ENCODE measurements around the gene FOXP4. TPM values are rescaled to one million over a fixed set of nuclear protein-coding genes. Genes with fewer than 3 reads are reported as not detected.
"Not testable (repeated sequence)": the region's sequence is repeated elsewhere in the genome, so short reads cannot be mapped to it uniquely, and the experiment has no call there.

Gene FOXP4
- total RNA-seq, 2 donors from 2014 or later: 15.7 to 21.0 TPM

- no peak for TF ChIP-seq CTCF (IDR thresholded peaks at IDR 0.05)
- no peaks in the 10 kb centered on the region for H3K9me3 ChIP-seq
- H3K27me3 ChIP-seq (replicated peaks; ENCODE audit: insufficient read depth): no peaks in the 10 kb centered on the region
- no peak overlapping the region for H3K4me3 ChIP-seq
- H3K4me1 ChIP-seq (ENCODE audit: control insufficient read depth in 1 of 2, low read depth in 2 of 2): no peaks in the 10 kb centered on the region
- H3K36me3 ChIP-seq: no peaks in the 10 kb centered on the region
- DNase-seq (ENCODE audit: low spot score): no peak
- H3K27ac ChIP-seq: no peak overlapping the region
- no peak for ATAC-seq (ENCODE audit: insufficient number of reproducible peaks, low FRiP score, low read depth)
Observed at GRCh38 chr6:41615311-41615710, 69.1 kb downstream of the FOXP4 start.

GRCh38 chr6:41618598-41618997 lies 72.4 kb downstream of the FOXP4 start:
- Histone ChIP-seq H3K36me3 (no peaks in the 10 kb centered on the region), H3K4me3 (no peak overlapping the region), H3K27ac (no peak overlapping the region), H3K27me3 (replicated peaks; ENCODE audit: insufficient read depth) (no peaks in the 10 kb centered on the region), H3K4me1 (ENCODE audit: control insufficient read depth in 1 of 2, low read depth in 2 of 2) (no peaks in the 10 kb centered on the region), H3K9me3 (peaks cover 5% of the 10 kb centered on the region)
- TF ChIP-seq CTCF (IDR thresholded peaks at IDR 0.05): no peak
- no peak for ATAC-seq (ENCODE audit: insufficient number of reproducible peaks, low FRiP score, low read depth)
- DNase-seq (ENCODE audit: low spot score): no peak

- not testable (repeated sequence) for ATAC-seq (ENCODE audit: insufficient number of reproducible peaks, low FRiP score, low read depth); H3K36me3 ChIP-seq; DNase-seq (ENCODE audit: low spot score); H3K27me3 ChIP-seq (replicated peaks; ENCODE audit: insufficient read depth); H3K4me1 ChIP-seq (ENCODE audit: control insufficient read depth in 1 of 2, low read depth in 2 of 2); H3K4me3 ChIP-seq; H3K9me3 ChIP-seq; H3K27ac ChIP-seq
Observed at GRCh38 chr6:41619193-41619592, 73.0 kb downstream of the FOXP4 start.

GRCh38 chr6:41621367-41621766 lies 75.2 kb downstream of the FOXP4 start:
- TF ChIP-seq CTCF (IDR thresholded peaks at IDR 0.05): no peak
- Histone ChIP-seq H3K9me3 (peaks cover 5% of the 10 kb centered on the region), H3K36me3 (no peaks in the 10 kb centered on the region), H3K27me3 (replicated peaks; ENCODE audit: insufficient read depth) (no peaks in the 10 kb centered on the region), H3K4me3 (no peak overlapping the region), H3K4me1 (ENCODE audit: control insufficient read depth in 1 of 2, low read depth in 2 of 2) (no peaks in the 10 kb centered on the region), H3K27ac (no peak overlapping the region)
- DNase-seq (ENCODE audit: low spot score) (no peak), ATAC-seq (ENCODE audit: insufficient number of reproducible peaks, low FRiP score, low read depth) (no peak)

GRCh38 chr6:41621802-41622201 lies 75.6 kb downstream of the FOXP4 start:
- TF ChIP-seq CTCF (IDR thresholded peaks at IDR 0.05): no peak
- no peaks in the 10 kb centered on the region for H3K27me3 ChIP-seq (replicated peaks; ENCODE audit: insufficient read depth)
- no peak overlapping the region for H3K4me3 ChIP-seq
- DNase-seq (ENCODE audit: low spot score) (no peak), ATAC-seq (ENCODE audit: insufficient number of reproducible peaks, low FRiP score, low read depth) (no peak)
- H3K4me1 ChIP-seq (ENCODE audit: control insufficient read depth in 1 of 2, low read depth in 2 of 2): no peaks in the 10 kb centered on the region
- H3K36me3 ChIP-seq: no peaks in the 10 kb centered on the region
- H3K9me3 ChIP-seq: peaks cover 5% of the 10 kb centered on the region
- no peak overlapping the region for H3K27ac ChIP-seq

- Histone ChIP-seq H3K9me3 (peaks cover 5% of the 10 kb centered on the region), H3K4me1 (ENCODE audit: control insufficient read depth in 1 of 2, low read depth in 2 of 2) (no peaks in the 10 kb centered on the region), H3K27me3 (replicated peaks; ENCODE audit: insufficient read depth) (no peaks in the 10 kb centered on the region), H3K27ac (no peak overlapping the region), H3K36me3 (no peaks in the 10 kb centered on the region), H3K4me3 (no peak overlapping the region)
- ATAC-seq (ENCODE audit: insufficient number of reproducible peaks, low FRiP score, low read depth) (no peak), DNase-seq (ENCODE audit: low spot score) (no peak)
- TF ChIP-seq CTCF (IDR thresholded peaks at IDR 0.05): no peak
Observed at GRCh38 chr6:41622206-41622988, 76.2 kb downstream of the FOXP4 start.

Measured in thoracic aorta (tissue), 2 donors.